IPS DF 4.7 (cell line): Measurements from ENCODE around the gene LMNB1.
"Not testable (repeated sequence)": the region's sequence is repeated elsewhere in the genome, so short reads cannot be mapped to it uniquely, and the experiment has no call there.

ENCODE experiments used
- DNase-seq: peaks from one replicate; pipeline ENCODE4 v3.0.0-alpha.2; 2013; ENCODE audit warnings: low spot score; ENCODE audit errors: extremely low read depth

LMNB1 gene

GRCh38 chr5:126826619-126827215 is 49.8 kb downstream of the LMNB1 start:
- no peak for DNase-seq

GRCh38 chr5:126829098-126829497 is 52.2 kb downstream of the LMNB1 start:
- DNase-seq: no peak

GRCh38 chr5:126830061-126830460 is 53.1 kb downstream of the LMNB1 start:
- no peak for DNase-seq

- no peak for DNase-seq
These were observed 54.2 kb downstream of the LMNB1 start for GRCh38 chr5:126831156-126831555.

GRCh38 chr5:126836778-126837177 is 59.8 kb downstream of the LMNB1 start:
- DNase-seq: no peak

GRCh38 chr5:126837242-126837641 is 60.3 kb downstream of the LMNB1 start:
- DNase-seq: no peak

- no peak for DNase-seq
These were observed 61.1 kb downstream of the LMNB1 start for GRCh38 chr5:126837906-126838539.

GRCh38 chr5:126839407-126839806 is 62.5 kb downstream of the LMNB1 start:
- not testable (repeated sequence) for DNase-seq

- DNase-seq: not testable (repeated sequence)
These were observed 66.4 kb downstream of the LMNB1 start for GRCh38 chr5:126843375-126843774.

- not testable (repeated sequence) for DNase-seq
These were observed 68.6 kb downstream of the LMNB1 start for GRCh38 chr5:126845470-126846070.

- DNase-seq: no peak
These were observed 69.4 kb downstream of the LMNB1 start for GRCh38 chr5:126846344-126846743.

GRCh38 chr5:126846744-126847455 is 70.0 kb downstream of the LMNB1 start:
- no peak for DNase-seq

GRCh38 chr5:126847456-126847820 is 70.5 kb downstream of the LMNB1 start:
- no peak for DNase-seq

GRCh38 chr5:126847826-126848251 is 70.9 kb downstream of the LMNB1 start:
- DNase-seq: no peak

GRCh38 chr5:126848253-126848652 is 71.3 kb downstream of the LMNB1 start:
- no peak for DNase-seq

GRCh38 chr5:126849101-126849678 is 72.3 kb downstream of the LMNB1 start:
- DNase-seq: no peak

GRCh38 chr5:126851501-126852011 is 74.6 kb downstream of the LMNB1 start:
- no peak for DNase-seq

- no peak for DNase-seq
These were observed 75.2 kb downstream of the LMNB1 start for GRCh38 chr5:126852091-126852571.

- DNase-seq: no peak
These were observed 75.9 kb downstream of the LMNB1 start for GRCh38 chr5:126852841-126853271.

GRCh38 chr5:126853541-126854307 is 76.8 kb downstream of the LMNB1 start:
- DNase-seq: not testable (repeated sequence)
